B cell (primary cell): ENCODE results near the gene ELK4. TPM values are rescaled to one million over a fixed set of nuclear protein-coding genes. Genes with fewer than 3 reads are reported as not detected.

Experiments used
- ATAC-seq: fragments of 200-7000 bp; cut with Tn5 transposase; one replicate; pipeline ENCODE4 v1.10.0; 2021; ENCODE audit warnings: low read depth, mild to moderate bottlenecking, moderate number of reproducible peaks, moderate library complexity
- CTCF ChIA-PET: fragments of 350-600 bp; sonication (Branson Sonifier 250); formaldehyde crosslinking; loops from one replicate; lab custom pipeline; 2021; ENCODE audit warnings: antibody characterized with exemption, inconsistent platforms; lab: Charles Lee
- POLR2A ChIA-PET: fragments of 350-600 bp; sonication (Branson Sonifier 250); formaldehyde crosslinking; loops from one replicate; lab custom pipeline; 2021; ENCODE audit warnings: antibody characterized with exemption; lab: Charles Lee
- DNase-seq: peaks from one replicate; pipeline ENCODE4 v3.0.0; 2013
- H2AFZ ChIP-seq: 2 replicates; pipeline ENCODE4 v1.6.1; 2012; ENCODE audit warnings: mild to moderate bottlenecking, low read depth, low read length; ENCODE audit not compliant: insufficient read depth, poor library complexity, severe bottlenecking
- H3K27ac ChIP-seq, 2 donors: 1 replicate in 1 of 2; 2 replicates in 1 of 2; pipeline ENCODE4 v1.5.1; 2012 to 2013; ENCODE audit warnings: low read length in 2 of 2, mild to moderate bottlenecking in 2 of 2, moderate library complexity in 1 of 2
- H3K27me3 ChIP-seq, 4 experiments: fragments of 200-600 bp in 1 of 4; sonication (generic) in 1 of 4; replicated peaks in 1 of 4; 1 replicate in 2 of 4; 2 replicates in 2 of 4; pipeline versions ENCODE4 v1.6.1 to v1.7.0; 2013 to 2016; ENCODE audit warnings: low read length in 3 of 4, mild to moderate bottlenecking in 2 of 4, mixed read lengths in 1 of 4, moderate library complexity in 1 of 4; ENCODE audit not compliant: insufficient read depth in 4 of 4, control insufficient read depth in 3 of 4; ENCODE audit errors: control extremely low read depth in 1 of 4
- H3K36me3 ChIP-seq, 2 experiments: replicated peaks in 1 of 2; 1 replicate in 1 of 2; 2 replicates in 1 of 2; pipeline versions ENCODE4 v1.6.1 to v1.7.1; 2013; ENCODE audit warnings: low read length in 1 of 2; ENCODE audit not compliant: insufficient read depth in 2 of 2, control insufficient read depth in 1 of 2; ENCODE audit errors: control extremely low read depth in 1 of 2, extremely low read depth in 1 of 2
- H3K4me1 ChIP-seq, 2 donors: fragments of 200-600 bp in 1 of 2; sonication (generic) in 1 of 2; 1 replicate in 1 of 2; 2 replicates in 1 of 2; pipeline versions ENCODE4 v1.5.1 to v1.6.1; 2013 to 2017; ENCODE audit warnings: low read length in 2 of 2; ENCODE audit not compliant: control insufficient read depth in 2 of 2, insufficient read depth in 2 of 2
- H3K4me2 ChIP-seq: replicated peaks from 2 replicates; pipeline ENCODE3; 2012; ENCODE audit warnings: mild to moderate bottlenecking, low read depth, low read length; ENCODE audit not compliant: poor library complexity, severe bottlenecking
- H3K4me3 ChIP-seq, 5 experiments: fragments of 200-600 bp in 1 of 5; sonication (generic) in 1 of 5; 1 replicate in 3 of 5; 2 replicates in 2 of 5; pipeline versions ENCODE4 v1.5.1 to v1.7.0; 2011 to 2016; ENCODE audit warnings: low read length in 4 of 5, mild to moderate bottlenecking in 4 of 5, low read depth in 2 of 5, control low read depth in 1 of 5, moderate library complexity in 1 of 5; ENCODE audit not compliant: insufficient read depth in 1 of 5; ENCODE audit errors: control extremely low read depth in 1 of 5, extremely low read depth in 1 of 5
- H3K79me2 ChIP-seq: fragments of 200-600 bp; sonication (generic); one replicate; pipeline ENCODE4 v1.6.0; 2016; ENCODE audit warnings: low read length; ENCODE audit not compliant: control insufficient read depth, insufficient read depth
- H3K9ac ChIP-seq: fragments of 200-600 bp; sonication (generic); 2 replicates; pipeline ENCODE4 v1.6.1; 2017; ENCODE audit warnings: mild to moderate bottlenecking, low read length, moderate library complexity
- H3K9me3 ChIP-seq, 3 donors: one replicate each; pipeline versions ENCODE4 v1.6.1 to v1.7.1; 2013; ENCODE audit warnings: low read length in 2 of 3; ENCODE audit not compliant: control insufficient read depth in 2 of 3, insufficient read depth in 1 of 3; ENCODE audit errors: control extremely low read depth in 1 of 3
- H4K20me1 ChIP-seq: 2 replicates; pipeline ENCODE4 v1.6.0; 2012; ENCODE audit warnings: mild to moderate bottlenecking, low read length; ENCODE audit not compliant: insufficient read depth, control insufficient read depth, poor library complexity, severe bottlenecking
- H3K27ac Mint-ChIP-seq: one replicate; pipeline ENCODE4 v1.8.0; 2021; ENCODE audit warnings: mixed read lengths
- H3K27me3 Mint-ChIP-seq: one replicate; pipeline ENCODE4 v1.8.0; 2021; ENCODE audit warnings: mixed read lengths
- H3K4me1 Mint-ChIP-seq: one replicate; pipeline ENCODE4 v1.8.0; 2021; ENCODE audit warnings: mixed read lengths
- H3K4me3 Mint-ChIP-seq: one replicate; pipeline ENCODE4 v1.8.0; 2021; ENCODE audit warnings: mixed read lengths
- H3K9me3 Mint-ChIP-seq: one replicate; pipeline ENCODE4 v1.8.0; 2022; ENCODE audit warnings: mixed read lengths; ENCODE audit not compliant: insufficient read depth
- EZH2 ChIP-seq: IDR thresholded peaks from 2 replicates; pipeline ENCODE4 v1.6.1; 2012; ENCODE audit warnings: borderline replicate concordance, low read depth, mild to moderate bottlenecking, moderate library complexity, low read length; ENCODE audit not compliant: insufficient read depth, poor library complexity, severe bottlenecking
- WGBS: methylation state at CpG from one replicate; pipeline ENCODE4 v1.1.5; 2013; ENCODE audit warnings: missing lambda C conversion rate; ENCODE audit not compliant: insufficient coverage; 5-methylcytosine and 5-hydroxymethylcytosine counted together
- intact Hi-C: fragments of 100-400 bp; cut with micrococcal nuclease; formaldehyde crosslinking; loops from one replicate; pipeline ENCODE4 v1.10.0; 2022
- polyA plus RNA-seq: library from polyadenylated mRNA; depleted of rRNA; stranded (reverse); fragments of >200 nt; gene quantifications from 2 replicates; pipeline ENCODE4 v1.2.3, GENCODE V29; 2012
- total RNA-seq, 2 donors: library from RNA; stranded (reverse); fragments of 120-200 nt in 1 of 2; gene quantifications; 1 replicate in 1 of 2; 2 replicates in 1 of 2; pipeline versions ENCODE4 v1.2.3 to v1.2.4, GENCODE V29; 2013 to 2022
- TF ChIP-seq, protein P1 (sequence below): fragments of 200-600 bp; IDR thresholded peaks from one replicate; pipeline ENCODE4 v1.8.0; 2022; ENCODE audit warnings: antibody characterized with exemption, mild to moderate bottlenecking

Gene ELK4
- total and polyA plus RNA-seq, 2 donors (not counting 1 experiment from before 2014, with no cell fraction given), result 11.0 to 151 TPM

- Mint-ChIP-seq H3K27me3 (no peaks in the 10 kb centered on the region), H3K4me1 (peaks cover 15% of the 10 kb centered on the region), H3K9me3 (no peaks in the 10 kb centered on the region), H3K4me3 (no peak overlapping the region), H3K27ac (no peak overlapping the region)
- Histone ChIP-seq H3K9ac (no peak overlapping the region), H3K36me3 (no peaks in the 10 kb centered on the region), H3K27me3 (peaks cover 0 to 8% (median 2%) of the 10 kb centered on the region in 4 experiments), H3K9me3 (no peaks in the 10 kb centered on the region), H3K79me2 (no peaks in the 10 kb centered on the region), H3K27ac (no peak overlapping the region), H3K4me1 (peaks cover 14 to 30% of the 10 kb centered on the region in 2 donors), H3K4me3 (no peak overlapping the region), H3K4me2 (no peak overlapping the region), H4K20me1 (no peaks in the 10 kb centered on the region), H2AFZ (no peak overlapping the region)
- intact Hi-C loops, result no loop called here
- no peak for TF ChIP-seq EZH2
- TF ChIP-seq, protein P1, sequence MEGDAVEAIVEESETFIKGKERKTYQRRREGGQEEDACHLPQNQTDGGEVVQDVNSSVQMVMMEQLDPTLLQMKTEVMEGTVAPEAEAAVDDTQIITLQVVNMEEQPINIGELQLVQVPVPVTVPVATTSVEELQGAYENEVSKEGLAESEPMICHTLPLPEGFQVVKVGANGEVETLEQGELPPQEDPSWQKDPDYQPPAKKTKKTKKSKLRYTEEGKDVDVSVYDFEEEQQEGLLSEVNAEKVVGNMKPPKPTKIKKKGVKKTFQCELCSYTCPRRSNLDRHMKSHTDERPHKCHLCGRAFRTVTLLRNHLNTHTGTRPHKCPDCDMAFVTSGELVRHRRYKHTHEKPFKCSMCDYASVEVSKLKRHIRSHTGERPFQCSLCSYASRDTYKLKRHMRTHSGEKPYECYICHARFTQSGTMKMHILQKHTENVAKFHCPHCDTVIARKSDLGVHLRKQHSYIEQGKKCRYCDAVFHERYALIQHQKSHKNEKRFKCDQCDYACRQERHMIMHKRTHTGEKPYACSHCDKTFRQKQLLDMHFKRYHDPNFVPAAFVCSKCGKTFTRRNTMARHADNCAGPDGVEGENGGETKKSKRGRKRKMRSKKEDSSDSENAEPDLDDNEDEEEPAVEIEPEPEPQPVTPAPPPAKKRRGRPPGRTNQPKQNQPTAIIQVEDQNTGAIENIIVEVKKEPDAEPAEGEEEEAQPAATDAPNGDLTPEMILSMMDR, result no peak
- no peak for DNase-seq
- ATAC-seq, result no peak
- CTCF ChIA-PET, result interaction anchor here (1.4 kb wide), 1 partner anchor 12 kb away, joined by 4 read pairs; no protein-coding TSS in a partner anchor
- POLR2A ChIA-PET, result no interaction called here
- WGBS, result 95% methylated on average over 12 of the region's 12 CpGs
Observed at GRCh38 chr1:205579711-205580110, 52.1 kb downstream of the ELK4 start.

GRCh38 chr1:205578780-205579571 is 52.8 kb downstream of the ELK4 start:
- no peak overlapping the region for H3K4me2 ChIP-seq
- no peak overlapping the region for H3K4me3 ChIP-seq
- TF ChIP-seq, protein P1, result no peak
- no peak for TF ChIP-seq EZH2
- no peak overlapping the region for H2AFZ ChIP-seq
- peaks cover 13% of the 10 kb centered on the region for H3K4me1 Mint-ChIP-seq
- 73% methylated on average over 7 of the region's 9 CpGs for WGBS
- no peak overlapping the region for H3K9ac ChIP-seq
- ATAC-seq (no peak), DNase-seq (no peak)
- CTCF ChIA-PET, result interaction anchor here (1.4 kb wide), 1 partner anchor 13 kb away, joined by 4 read pairs; no protein-coding TSS in a partner anchor
- H3K9me3 ChIP-seq, result no peaks in the 10 kb centered on the region
- POLR2A ChIA-PET, result no interaction called here
- H3K4me3 Mint-ChIP-seq, result no peak overlapping the region
- no peaks in the 10 kb centered on the region for H4K20me1 ChIP-seq
- H3K27me3 ChIP-seq, result peaks cover 0 to 8% (median 2%) of the 10 kb centered on the region in 4 experiments
- H3K27me3 Mint-ChIP-seq, result peaks cover 3% of the 10 kb centered on the region
- no peaks in the 10 kb centered on the region for H3K9me3 Mint-ChIP-seq
- H3K36me3 ChIP-seq, result no peaks in the 10 kb centered on the region
- H3K4me1 ChIP-seq, result peaks cover 12 to 25% of the 10 kb centered on the region in 2 donors
- intact Hi-C loops, result no loop called here
- H3K27ac Mint-ChIP-seq, result no peak overlapping the region
- H3K79me2 ChIP-seq, result no peaks in the 10 kb centered on the region
- no peak overlapping the region for H3K27ac ChIP-seq
